MM.1S (cell line): ENCODE results near the gene ITGAV.
A peak's percentile ranks its signal among the peaks of the same experiment; 100 is the strongest.

Experiments
- DNase-seq: peaks from one replicate; pipeline ENCODE4 v3.0.0-alpha.2; 2015
- H2AFZ ChIP-seq: fragments of 300-600 bp; sonication (generic); 2 replicates; pipeline ENCODE4 v1.6.0; 2016; ENCODE audit warnings: antibody characterized with exemption, low read length
- H3F3A ChIP-seq: fragments of 300-600 bp; sonication (generic); 2 replicates; pipeline ENCODE4 v1.6.1; 2016; ENCODE audit warnings: mild to moderate bottlenecking, antibody characterized with exemption, low read length, moderate library complexity, mixed read lengths; ENCODE audit not compliant: insufficient read depth
- H3K27ac ChIP-seq: fragments of 300-600 bp; sonication (generic); 2 replicates; pipeline ENCODE4 v1.5.1; 2016; ENCODE audit warnings: mild to moderate bottlenecking, low read length
- H3K27me3 ChIP-seq: fragments of 300-600 bp; sonication (generic); replicated peaks from 2 replicates; pipeline ENCODE4 v1.6.0; 2016; ENCODE audit warnings: low read length; ENCODE audit not compliant: insufficient read depth
- H3K36me3 ChIP-seq: fragments of 300-600 bp; sonication (generic); replicated peaks from 2 replicates; pipeline ENCODE4 v1.6.1; 2016; ENCODE audit warnings: mild to moderate bottlenecking, low read length, mixed read lengths; ENCODE audit not compliant: insufficient read depth
- H3K4me1 ChIP-seq: fragments of 300-600 bp; sonication (generic); 2 replicates; pipeline ENCODE4 v1.6.1; 2016; ENCODE audit warnings: low read length, mixed read lengths
- H3K4me2 ChIP-seq: fragments of 300-600 bp; sonication (generic); 2 replicates; pipeline ENCODE4 v1.6.0; 2016; ENCODE audit warnings: low read depth, low read length
- H3K4me3 ChIP-seq: fragments of 300-600 bp; sonication (generic); 2 replicates; pipeline ENCODE4 v1.5.1; 2016; ENCODE audit warnings: low read length, mixed read lengths
- H3K79me2 ChIP-seq: fragments of 300-600 bp; sonication (generic); 2 replicates; pipeline ENCODE4 v1.6.1; 2016; ENCODE audit warnings: mixed run types, low read length, mixed read lengths
- H3K9ac ChIP-seq: fragments of 300-600 bp; sonication (generic); 2 replicates; pipeline ENCODE4 v1.6.1; 2016; ENCODE audit warnings: low read length, mixed read lengths
- H3K9me2 ChIP-seq: fragments of 300-600 bp; sonication (generic); replicated peaks from 2 replicates; pipeline ENCODE4 v1.6.1; 2016; ENCODE audit warnings: mild to moderate bottlenecking, low read length, mixed read lengths; ENCODE audit not compliant: insufficient read depth
- H3K9me3 ChIP-seq: fragments of 300-600 bp; sonication (generic); replicated peaks from 2 replicates; pipeline ENCODE4 v1.6.1; 2016; ENCODE audit warnings: mild to moderate bottlenecking, low read length, mixed read lengths; ENCODE audit not compliant: insufficient read depth
- H4K20me1 ChIP-seq: fragments of 300-600 bp; sonication (generic); 2 replicates; pipeline ENCODE4 v1.6.1; 2016; ENCODE audit warnings: mild to moderate bottlenecking, low read length, moderate library complexity, mixed read lengths; ENCODE audit not compliant: insufficient read depth
- EZH2 ChIP-seq: fragments of 300-600 bp; sonication (generic); optimal IDR thresholded peaks from 2 replicates; pipeline ENCODE3; 2017; ENCODE audit warnings: low read depth, mild to moderate bottlenecking, antibody characterized with exemption, low read length, mixed read lengths
- EZH2phosphoT487 ChIP-seq: fragments of 300-600 bp; sonication (generic); IDR thresholded peaks from 2 replicates; pipeline ENCODE4 v1.6.1; 2018; ENCODE audit warnings: antibody characterized with exemption, low read length
- TF ChIP-seq, protein P1 (sequence below): fragments of 300-600 bp; sonication (generic); IDR thresholded peaks from 2 replicates; pipeline ENCODE4 v1.5.1; 2016; ENCODE audit warnings: antibody characterized with exemption, low read length, mixed read lengths

The ITGAV gene

GRCh38 chr2:186636800-186637496 lies 47.1 kb downstream of the ITGAV start:
- Histone ChIP-seq H2AFZ (no peak overlapping the region), H3K4me2 (no peak overlapping the region), H3F3A (peaks cover 18% of the 10 kb centered on the region), H3K9ac (no peak overlapping the region), H4K20me1 (no peaks in the 10 kb centered on the region; the same call in 1 of the 2 replicates), H3K9me2 (no peaks in the 10 kb centered on the region), H3K36me3 (no peaks in the 10 kb centered on the region), H3K4me3 (no peak overlapping the region), H3K9me3 (no peaks in the 10 kb centered on the region), H3K79me2 (no peaks in the 10 kb centered on the region), H3K27me3 (no peaks in the 10 kb centered on the region), H3K4me1 (peaks cover 27% of the 10 kb centered on the region), H3K27ac (no peak overlapping the region)
- TF ChIP-seq EZH2 (no peak), EZH2phosphoT487 (no peak)
- TF ChIP-seq, protein P1, sequence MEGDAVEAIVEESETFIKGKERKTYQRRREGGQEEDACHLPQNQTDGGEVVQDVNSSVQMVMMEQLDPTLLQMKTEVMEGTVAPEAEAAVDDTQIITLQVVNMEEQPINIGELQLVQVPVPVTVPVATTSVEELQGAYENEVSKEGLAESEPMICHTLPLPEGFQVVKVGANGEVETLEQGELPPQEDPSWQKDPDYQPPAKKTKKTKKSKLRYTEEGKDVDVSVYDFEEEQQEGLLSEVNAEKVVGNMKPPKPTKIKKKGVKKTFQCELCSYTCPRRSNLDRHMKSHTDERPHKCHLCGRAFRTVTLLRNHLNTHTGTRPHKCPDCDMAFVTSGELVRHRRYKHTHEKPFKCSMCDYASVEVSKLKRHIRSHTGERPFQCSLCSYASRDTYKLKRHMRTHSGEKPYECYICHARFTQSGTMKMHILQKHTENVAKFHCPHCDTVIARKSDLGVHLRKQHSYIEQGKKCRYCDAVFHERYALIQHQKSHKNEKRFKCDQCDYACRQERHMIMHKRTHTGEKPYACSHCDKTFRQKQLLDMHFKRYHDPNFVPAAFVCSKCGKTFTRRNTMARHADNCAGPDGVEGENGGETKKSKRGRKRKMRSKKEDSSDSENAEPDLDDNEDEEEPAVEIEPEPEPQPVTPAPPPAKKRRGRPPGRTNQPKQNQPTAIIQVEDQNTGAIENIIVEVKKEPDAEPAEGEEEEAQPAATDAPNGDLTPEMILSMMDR = no peak
- no peak for DNase-seq

DNA sequence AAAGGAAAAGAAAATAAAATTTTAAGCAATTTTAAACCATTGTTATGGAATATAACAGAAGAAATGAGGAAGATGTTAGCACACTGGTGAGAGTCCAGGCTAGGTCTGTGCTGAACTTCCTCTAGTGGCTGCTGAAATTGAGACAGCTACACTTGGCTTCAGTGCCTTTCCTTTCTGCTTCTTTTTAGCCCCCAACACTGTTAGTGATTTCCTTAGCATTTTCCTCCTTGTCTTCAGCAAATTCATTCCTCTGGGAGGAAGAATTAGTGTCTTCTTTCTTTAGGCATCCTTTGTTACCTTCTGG lies 47.6 kb downstream of the ITGAV start:
- Histone ChIP-seq H3K9ac (no peak overlapping the region), H4K20me1 (no peaks in the 10 kb centered on the region; the same call in 1 of the 2 replicates), H3K4me2 (no peak overlapping the region), H3K27me3 (no peaks in the 10 kb centered on the region), H3K9me3 (no peaks in the 10 kb centered on the region), H3F3A (peaks cover 18% of the 10 kb centered on the region), H2AFZ (no peak overlapping the region), H3K36me3 (no peaks in the 10 kb centered on the region), H3K4me1 (peaks cover 27% of the 10 kb centered on the region), H3K9me2 (no peaks in the 10 kb centered on the region), H3K27ac (no peak overlapping the region), H3K79me2 (no peaks in the 10 kb centered on the region), H3K4me3 (no peak overlapping the region)
- no peak for DNase-seq
- no peak for TF ChIP-seq EZH2phosphoT487
- TF ChIP-seq EZH2 = no peak
- TF ChIP-seq, protein P1 = no peak

GRCh38 chr2:186639939-186640338 lies 50.1 kb downstream of the ITGAV start:
- no peak for TF ChIP-seq EZH2phosphoT487
- no peak for TF ChIP-seq EZH2
- Histone ChIP-seq H3K4me2 (peak overlapping the region; percentile 15; the same call in 1 of the 2 replicates), H3K36me3 (no peaks in the 10 kb centered on the region)

DNA sequence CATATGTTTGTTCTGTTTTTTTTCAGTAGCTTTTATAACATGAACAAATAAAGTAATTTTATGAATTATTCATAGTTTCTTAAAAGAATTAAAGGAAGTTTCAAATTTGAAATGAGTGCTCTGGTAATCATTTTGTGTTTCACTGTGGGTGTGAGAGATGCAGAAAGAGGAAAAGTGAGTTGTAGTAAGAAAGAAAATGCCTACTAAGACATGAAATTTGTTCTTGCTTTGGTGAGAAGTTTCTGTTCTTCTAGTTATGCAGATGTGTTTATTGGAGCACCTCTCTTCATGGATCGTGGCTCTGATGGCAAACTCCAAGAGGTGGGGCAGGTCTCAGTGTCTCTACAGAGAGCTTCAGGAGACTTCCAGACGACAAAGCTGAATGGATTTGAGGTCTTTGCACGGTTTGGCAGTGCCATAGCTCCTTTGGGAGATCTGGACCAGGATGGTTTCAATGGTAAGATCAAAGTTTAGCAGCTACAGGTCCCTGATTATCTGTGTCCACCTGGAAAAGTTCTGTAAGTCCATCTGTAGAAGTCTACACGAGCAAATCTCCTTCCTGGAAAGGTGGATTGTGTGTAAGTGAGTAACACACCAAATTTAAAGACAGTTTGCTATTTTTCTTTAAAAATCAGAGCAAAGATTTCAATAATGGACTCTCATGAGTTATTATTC lies 51.4 kb downstream of the ITGAV start:
- no peak for DNase-seq
- H3K4me3 ChIP-seq = no peak overlapping the region
- H3K4me1 ChIP-seq = peaks cover 27% of the 10 kb centered on the region
- H3K4me2 ChIP-seq = no peak overlapping the region
- H3K27ac ChIP-seq = no peak overlapping the region
- no peaks in the 10 kb centered on the region for H4K20me1 ChIP-seq
- H3K36me3 ChIP-seq = no peaks in the 10 kb centered on the region
- no peaks in the 10 kb centered on the region for H3K9me3 ChIP-seq
- H3K9ac ChIP-seq = no peak overlapping the region
- H2AFZ ChIP-seq = no peak overlapping the region
- H3K27me3 ChIP-seq = no peaks in the 10 kb centered on the region
- TF ChIP-seq, protein P1 = no peak
- TF ChIP-seq EZH2 (no peak), EZH2phosphoT487 (no peak)
- H3K9me2 ChIP-seq = no peaks in the 10 kb centered on the region
- peaks cover 18% of the 10 kb centered on the region for H3F3A ChIP-seq
- H3K79me2 ChIP-seq = no peaks in the 10 kb centered on the region

More at GRCh38 chr2:186639939-186640338, 50.1 kb downstream of the ITGAV start:
- H4K20me1 ChIP-seq = no peaks in the 10 kb centered on the region
- no peaks in the 10 kb centered on the region for H3K79me2 ChIP-seq
- H3K4me3 ChIP-seq = no peak overlapping the region
- H3K4me1 ChIP-seq = peaks cover 27% of the 10 kb centered on the region
- no peak overlapping the region for H3K9ac ChIP-seq
- H3K9me3 ChIP-seq = no peaks in the 10 kb centered on the region
- no peak overlapping the region for H2AFZ ChIP-seq
- no peak for DNase-seq
- H3F3A ChIP-seq = peaks cover 18% of the 10 kb centered on the region
- no peaks in the 10 kb centered on the region for H3K9me2 ChIP-seq
- H3K27me3 ChIP-seq = no peaks in the 10 kb centered on the region
- peak overlapping the region; percentile 13; the same call in 1 of the 2 replicates for H3K27ac ChIP-seq
